Loucy (cell line): Measurements from ENCODE around the gene MMAB.

ENCODE experiments used
- EZH2phosphoT487 ChIP-seq: fragments of 200-600 bp; IDR thresholded peaks from 2 replicates; pipeline ENCODE4 v1.6.1; 2018; ENCODE audit warnings: antibody characterized with exemption, mild to moderate bottlenecking, moderate library complexity, borderline replicate concordance
- TF ChIP-seq, protein P1 (sequence below): fragments of 200-600 bp; sonication (generic); conservative IDR thresholded peaks from 2 replicates; pipeline ENCODE4 v1.5.1; 2014; ENCODE audit warnings: mild to moderate bottlenecking, antibody characterized with exemption, low read length

GRCh38 chr12:109586385-109587296 lies 13.3 kb upstream of the MMAB start:
- no peak for TF ChIP-seq EZH2phosphoT487
- TF ChIP-seq, protein P1, sequence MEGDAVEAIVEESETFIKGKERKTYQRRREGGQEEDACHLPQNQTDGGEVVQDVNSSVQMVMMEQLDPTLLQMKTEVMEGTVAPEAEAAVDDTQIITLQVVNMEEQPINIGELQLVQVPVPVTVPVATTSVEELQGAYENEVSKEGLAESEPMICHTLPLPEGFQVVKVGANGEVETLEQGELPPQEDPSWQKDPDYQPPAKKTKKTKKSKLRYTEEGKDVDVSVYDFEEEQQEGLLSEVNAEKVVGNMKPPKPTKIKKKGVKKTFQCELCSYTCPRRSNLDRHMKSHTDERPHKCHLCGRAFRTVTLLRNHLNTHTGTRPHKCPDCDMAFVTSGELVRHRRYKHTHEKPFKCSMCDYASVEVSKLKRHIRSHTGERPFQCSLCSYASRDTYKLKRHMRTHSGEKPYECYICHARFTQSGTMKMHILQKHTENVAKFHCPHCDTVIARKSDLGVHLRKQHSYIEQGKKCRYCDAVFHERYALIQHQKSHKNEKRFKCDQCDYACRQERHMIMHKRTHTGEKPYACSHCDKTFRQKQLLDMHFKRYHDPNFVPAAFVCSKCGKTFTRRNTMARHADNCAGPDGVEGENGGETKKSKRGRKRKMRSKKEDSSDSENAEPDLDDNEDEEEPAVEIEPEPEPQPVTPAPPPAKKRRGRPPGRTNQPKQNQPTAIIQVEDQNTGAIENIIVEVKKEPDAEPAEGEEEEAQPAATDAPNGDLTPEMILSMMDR, result no peak
